ENCODE results near the gene UTF1.

Gene UTF1

DNA sequence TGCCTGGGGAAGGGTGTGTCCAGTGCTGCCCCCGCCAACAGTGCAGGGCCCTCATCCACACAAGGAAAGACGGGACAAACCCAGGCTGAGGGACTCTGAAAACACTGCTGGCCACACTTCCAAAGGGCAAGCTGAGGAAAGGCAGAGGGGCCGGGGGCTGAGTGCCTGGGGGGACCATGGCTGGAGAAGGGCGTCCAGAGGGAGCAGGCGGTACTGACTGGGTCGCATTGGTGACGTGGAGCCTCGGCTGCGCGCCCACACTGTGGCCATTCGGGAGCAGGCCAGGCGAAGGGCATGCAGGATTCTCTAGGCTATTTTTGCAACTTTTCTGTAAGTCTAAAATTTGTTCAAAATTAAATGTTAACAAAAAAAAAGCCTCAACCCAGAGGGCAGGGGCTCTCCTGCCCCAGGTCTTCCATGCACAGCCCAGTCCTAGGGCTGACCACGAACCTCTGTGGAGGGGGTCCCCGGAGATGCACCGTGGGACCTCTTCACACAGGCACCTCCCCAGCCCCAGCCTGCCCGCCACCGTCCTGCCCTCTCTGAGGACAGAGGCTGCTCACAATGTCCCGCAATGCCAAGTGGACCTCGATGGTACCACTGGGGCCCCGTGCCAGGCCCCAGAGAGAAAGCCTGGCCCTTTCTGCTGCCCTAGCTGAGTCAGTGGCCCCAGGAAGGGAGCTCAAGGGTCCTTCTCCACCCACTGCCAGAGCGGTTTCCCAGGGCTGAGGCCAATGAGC is 36.2 kb downstream of the UTF1 start:
- no peak for DNase-seq

DNA sequence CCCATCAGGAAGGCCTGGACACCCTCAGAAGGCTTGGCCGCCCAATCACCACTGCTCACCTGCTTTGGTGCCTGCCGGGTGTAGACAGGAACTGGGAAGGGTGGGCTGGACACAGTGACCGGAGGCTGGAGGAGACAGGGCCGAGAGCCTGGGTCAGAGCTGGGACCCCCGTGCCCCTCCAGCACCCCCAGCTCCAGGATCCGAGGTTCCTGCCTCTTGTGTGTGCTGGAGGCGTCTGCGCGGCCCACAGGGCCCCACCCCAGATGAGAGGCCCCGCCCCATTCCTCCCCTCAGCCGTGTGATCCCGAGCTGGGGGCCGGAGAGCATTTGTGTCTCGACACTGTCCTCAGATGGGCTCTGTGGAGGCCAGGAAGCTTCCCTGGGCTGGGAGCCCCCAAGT is 37.3 kb downstream of the UTF1 start:
- no peak for DNase-seq

DNA sequence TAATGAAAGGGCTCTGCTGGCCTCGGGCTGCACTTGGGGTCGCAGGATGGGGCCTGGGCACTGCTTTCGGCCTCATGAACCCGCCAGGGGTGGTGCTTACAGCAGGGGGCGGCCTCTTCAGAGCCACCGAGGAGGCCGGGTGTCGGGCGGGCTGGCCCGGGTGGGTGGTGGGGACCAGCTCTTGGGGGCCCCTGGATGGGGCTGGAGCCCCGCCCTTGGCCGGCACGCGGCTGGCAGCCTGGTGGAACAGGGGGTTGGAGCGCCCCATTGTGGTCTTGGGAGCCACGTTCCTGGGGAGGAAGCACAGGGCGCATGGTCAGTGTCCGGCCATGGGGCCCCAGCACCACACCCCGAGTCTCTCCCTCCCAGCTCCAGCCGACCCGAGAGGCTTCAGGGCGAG is 37.8 kb downstream of the UTF1 start:
- no peak for DNase-seq

DNA sequence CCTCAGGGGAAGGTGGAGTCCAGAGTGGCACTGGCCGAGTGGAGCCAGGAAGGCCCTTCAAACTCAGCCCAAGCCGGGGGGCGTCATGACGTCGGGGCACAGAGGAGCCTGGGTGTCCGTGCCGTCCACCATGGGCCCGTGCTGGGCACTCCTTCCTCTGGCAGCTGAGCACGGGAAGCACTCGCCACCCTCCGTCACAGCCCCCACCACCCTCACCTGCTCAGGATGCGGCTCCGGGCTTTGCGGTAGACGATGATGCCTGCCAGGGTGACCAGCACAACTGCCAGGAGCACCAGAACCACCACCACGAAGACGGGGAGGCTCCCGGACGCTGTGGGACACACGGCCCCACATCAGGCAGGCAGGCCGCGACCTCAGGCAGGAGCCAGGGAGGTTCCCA is 38.5 kb downstream of the UTF1 start:
- no peak for DNase-seq

DNA sequence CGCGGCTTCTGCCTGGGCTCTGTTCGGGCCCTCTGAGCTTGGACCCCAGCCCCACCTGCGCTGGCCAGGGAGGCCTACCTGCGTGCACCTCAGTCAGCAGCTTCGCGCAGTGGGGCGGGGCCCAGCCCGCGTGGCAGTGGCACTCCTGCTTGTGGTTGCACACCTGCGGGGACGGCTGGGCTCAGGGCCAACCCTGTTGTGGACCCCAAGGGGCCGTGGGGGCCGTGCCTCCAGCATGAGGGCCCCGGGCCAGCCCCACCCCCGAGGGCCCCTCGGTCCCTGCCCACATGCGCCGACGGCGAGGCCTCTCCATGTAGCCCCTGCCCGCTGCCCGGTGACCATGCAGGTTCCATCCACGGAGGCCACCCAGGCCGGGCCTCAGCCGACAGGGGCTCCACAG is 39.4 kb downstream of the UTF1 start:
- no peak for DNase-seq

DNA sequence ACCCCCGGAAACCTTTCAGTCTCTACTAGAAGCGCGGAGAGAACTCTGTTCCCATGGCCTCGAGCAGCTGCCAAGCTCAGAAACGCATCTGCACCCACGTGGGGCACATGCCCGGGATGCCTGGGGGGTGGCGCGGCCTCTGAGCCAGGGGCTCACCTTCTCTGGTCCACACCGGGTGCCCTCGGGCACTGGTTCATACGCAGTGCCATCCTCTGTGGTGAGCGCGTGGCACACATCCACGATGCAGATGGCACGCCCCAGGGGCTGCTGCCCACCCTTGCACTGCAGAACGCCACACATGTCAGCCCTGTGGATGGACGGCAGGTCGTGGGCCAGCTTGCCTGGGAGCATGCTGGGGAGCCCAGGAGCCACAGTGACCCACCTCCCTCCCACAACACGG is 40.2 kb downstream of the UTF1 start:
- DNase-seq = no peak

DNA sequence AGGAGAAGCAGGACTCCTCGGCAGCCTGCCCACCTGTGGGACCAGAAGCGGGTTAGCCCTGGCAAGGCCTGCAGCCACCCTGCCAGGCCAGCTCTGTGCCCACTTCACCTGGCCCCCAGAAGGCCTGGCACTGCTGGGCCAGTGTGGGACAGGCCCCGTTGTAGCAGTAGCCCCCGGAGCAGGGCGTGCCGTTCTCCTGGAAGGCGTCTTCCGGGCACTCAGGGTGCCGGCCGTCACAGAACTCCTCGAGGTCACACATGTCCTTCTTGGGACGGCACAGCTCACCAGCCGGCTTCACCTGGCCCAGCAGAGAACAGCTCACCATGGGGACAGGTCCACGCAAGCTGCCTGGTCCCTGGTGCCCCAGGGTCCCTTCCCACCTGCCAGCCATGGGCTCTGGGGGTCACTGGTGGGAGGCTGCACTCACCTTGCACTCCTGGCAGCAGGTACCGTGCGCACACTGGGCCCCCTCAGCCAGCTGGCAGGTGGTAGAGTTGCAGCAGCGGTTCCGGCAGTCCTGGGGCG is 40.8 kb downstream of the UTF1 start:
- no peak for DNase-seq

DNA sequence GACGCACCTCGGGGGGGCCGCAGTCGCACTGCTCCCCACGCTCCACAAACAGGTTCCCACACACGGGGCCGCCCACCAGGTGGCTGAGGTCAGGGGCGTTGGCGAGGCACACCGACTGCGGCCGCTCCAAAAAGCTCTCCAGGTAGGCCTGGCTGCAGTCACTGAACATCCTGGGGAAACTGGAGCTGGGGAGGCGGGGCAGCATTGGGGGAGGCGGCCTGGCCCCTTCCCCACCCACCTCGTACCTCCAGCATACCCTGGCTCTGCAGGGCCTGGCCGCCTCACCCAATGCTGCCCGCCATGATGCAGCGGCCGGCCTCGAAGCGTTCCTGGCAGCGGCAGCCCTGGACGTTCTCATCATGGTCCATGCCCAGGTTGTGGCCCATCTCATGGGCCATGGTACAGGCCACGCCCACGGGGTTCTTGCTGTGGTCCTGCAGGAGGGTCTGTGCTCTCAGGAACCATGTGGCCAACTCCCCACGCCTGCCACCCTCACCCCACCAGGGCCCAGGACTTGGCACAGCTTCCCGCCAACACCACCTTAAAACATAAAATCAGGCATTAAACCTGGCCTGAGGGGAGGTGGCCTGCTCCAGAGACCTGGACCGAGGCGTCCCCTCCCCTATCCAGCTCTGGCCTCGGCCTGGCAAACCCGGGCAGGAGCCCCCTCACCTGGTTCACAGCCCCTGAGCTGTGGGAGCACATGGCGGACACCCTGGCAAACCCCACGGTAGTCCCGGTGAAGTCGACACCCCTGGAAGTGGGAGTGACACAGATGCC is 41.7 kb downstream of the UTF1 start:
- no peak for DNase-seq

DNA sequence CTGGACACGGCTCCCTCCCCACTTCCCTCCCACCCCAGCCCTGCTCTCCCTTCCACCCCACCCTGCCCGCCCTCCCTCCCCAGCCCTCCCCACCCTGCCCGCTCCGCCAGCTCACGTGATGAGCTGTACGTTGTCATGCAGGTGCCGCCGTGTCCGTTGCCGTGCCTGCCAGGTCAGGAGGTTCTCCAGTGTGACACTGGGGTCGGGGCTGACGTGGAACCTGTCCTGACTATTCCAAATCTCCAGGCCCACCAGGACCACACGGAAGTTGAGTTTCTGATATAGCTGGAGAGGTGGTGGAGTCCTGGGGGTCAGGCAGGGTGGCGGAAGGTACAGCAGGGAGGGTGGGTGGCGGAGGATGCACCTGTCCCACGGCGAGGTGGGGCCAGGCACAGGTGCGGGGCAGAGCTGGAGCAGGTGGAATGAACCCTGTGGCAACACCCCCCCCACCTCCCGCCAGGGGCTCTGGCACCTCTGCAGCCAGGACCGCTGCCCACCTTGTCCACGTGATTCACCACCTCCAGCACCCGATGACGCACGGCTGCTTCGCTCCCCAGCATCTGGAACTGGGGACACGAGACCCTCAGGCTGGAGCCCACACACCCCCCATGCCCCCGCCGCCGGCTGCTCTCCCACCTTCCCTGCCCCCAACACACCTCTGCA is 42.4 kb downstream of the UTF1 start:
- no peak for DNase-seq

DNA sequence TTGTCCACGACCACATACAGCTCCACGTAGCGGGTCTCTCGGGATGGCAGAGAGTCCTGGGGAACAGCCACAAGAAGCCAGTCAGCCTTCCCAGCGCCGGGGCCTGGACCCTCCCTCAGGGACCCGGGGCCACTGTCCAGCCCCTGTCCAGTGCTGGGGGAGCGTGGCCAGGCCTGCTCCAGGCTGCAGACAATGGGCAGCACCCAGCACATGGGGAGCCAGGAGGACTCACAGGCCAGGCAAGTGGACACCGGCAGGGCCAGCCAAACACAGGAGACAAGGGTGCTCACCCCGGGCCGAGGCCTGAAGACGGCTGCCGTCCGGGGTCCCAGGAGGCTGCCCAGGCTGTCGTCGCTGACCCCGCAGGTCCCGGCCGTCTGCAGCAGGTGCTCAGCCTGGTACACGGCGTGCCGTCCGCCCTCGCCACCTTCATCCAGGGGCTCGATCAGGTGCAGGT is 43.0 kb downstream of the UTF1 start:
- no peak for DNase-seq

DNA sequence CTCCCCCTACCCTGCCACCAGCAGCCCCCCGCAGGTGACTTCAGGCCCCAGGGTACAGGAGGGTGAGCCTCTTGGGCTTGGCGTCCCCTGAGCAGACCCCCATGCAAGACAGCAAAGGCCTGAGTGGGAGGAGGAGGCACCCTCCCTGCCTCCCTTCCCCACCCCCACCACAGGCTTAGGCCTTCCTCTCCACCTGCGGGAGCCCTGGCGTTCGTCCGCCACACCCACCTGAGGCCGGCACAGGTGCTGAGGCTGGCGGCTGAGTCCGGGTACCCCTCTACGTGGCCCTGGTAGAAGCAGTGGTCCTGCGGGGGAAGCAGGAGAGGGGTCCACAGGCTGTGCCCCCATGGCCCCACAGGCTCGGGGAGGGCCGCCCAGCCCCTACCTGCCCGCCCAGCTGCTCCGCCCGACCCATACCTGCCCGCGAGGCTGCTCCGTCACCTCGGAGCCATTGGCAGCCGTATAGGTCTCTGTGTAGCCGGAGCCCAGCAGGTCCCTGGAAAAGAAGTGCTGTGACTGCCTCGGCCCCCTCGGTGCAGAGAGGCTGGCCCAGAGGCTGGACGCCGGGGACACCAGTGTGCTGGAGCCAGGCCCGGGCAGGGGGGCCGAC is 43.6 kb downstream of the UTF1 start:
- no peak for DNase-seq

DNA sequence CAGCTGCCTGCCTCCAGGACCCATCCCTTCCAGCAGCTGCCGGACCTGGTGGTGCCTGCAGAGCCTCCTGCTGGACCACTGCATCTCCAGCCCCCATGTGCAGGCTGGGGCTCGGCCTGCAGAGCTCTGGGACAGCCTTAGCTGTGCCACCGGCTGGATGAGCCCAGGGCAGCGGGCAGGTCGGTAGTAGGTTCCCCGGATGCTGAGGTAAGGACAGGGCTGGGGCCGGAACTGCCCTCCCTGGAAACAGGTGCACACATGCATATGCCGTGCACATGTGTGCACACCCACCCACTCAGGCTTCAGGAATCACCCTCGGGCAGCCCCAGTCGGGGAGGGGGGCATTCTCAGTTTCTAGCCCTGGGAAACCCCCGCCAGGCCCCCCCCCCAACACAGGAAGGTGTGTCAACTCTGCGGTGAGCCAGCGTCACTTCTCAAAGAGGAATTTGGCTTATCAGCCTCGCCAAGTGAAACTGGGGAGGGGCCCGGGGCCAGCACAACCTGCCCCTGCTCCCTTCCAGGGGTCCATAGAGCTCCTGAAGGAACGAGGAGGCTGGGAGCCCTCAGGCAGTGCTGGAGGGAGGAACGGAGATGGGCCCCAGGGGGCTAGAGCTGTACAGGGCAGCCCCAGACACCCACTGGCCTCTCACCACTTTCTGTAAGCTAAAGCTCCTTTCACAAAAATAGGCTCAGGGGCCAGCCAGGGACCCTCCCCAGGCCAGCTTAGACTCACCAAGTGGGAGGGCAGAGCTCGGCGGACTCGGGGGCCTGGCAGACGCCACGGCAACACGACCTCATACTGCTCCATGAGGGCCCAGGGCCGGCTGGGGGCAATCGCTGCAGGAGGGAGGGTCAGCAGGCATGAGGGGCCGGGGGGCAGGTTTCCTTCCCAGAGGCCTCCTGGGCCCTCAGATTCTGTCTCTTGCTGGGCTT is 45.0 kb downstream of the UTF1 start:
- DNase-seq = no peak

DNA sequence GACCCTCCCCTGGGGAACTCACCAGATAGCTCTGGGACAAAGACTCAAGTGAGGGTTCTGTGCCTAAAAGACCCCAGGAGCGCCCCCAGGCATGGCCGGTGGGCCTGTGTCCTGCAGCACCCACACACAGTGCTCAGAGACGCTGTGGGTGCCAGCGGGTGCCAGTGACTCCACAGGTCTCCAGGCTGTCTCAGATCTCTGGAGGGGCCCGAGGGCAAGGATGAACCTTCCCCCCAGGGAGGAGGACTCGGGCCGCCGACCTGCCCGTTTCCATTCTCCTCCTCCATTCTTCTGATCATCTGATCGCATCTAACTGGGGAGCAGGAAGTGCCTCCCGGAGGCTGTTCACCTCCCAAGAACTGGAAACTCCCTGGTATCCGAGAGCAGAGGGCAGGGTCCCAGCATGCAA is 45.7 kb downstream of the UTF1 start:
- no peak for DNase-seq

DNA sequence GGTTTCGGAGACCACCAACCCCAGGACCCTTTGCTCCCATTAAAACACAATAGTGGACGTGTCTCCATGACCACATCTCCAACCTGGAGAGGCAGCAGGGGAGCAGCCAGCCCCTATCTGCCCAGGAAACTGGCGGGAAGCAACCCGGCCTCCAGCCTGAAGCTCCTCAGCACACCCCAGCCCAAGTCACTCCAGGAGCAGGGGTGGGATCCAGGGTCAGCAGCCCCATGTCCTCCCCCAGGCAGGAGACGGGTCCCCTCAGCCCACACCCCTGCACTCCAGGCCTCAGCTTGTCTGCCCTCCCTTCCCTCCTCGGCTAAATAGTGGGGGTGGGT is 46.0 kb downstream of the UTF1 start:
- DNase-seq = no peak

DNA sequence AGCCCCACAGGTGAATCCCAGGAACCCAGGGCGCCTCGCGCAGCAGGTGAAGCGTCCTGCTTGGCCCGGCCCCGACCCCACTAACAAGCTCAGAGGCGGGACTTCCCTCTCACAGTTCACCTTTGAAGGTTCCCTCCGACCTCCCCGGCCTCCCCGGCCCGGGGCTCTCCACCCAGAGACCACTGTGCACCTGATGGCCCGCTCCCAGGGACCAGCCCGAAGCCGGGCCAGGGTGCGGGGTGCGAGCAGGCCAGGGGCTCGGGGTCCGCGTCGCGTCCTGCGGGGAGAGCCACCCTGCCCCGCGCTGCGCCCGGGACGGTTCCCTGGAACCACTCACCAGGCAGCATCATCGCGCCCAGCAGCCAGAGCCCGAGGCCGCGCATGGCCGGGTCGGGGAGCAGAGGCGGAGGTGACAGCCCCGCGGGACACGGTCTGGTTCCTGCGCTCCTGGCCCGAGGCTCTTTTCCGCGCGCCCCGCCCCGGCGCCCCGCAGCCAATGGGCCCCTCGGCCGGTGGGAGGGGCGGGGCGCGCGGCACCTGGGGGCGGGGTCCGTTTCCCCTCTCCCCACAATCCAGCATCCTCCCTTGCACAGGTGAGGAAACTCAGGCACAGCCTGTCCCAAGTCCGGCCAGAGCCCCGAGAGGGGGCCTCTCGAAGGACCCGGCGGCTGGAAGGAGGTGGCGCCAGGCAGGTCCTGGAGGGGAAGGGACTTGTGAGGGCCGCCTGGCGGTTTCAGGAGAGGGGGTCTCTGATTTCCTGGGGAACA is 46.6 kb downstream of the UTF1 start, which contains the start of gene ADAM8:
ADAM8 (minus strand) TSS at position 434 of the 767 bp plus-strand sequence; CDS start at position 383, 51 bp downstream.
- no peak for DNase-seq

DNA sequence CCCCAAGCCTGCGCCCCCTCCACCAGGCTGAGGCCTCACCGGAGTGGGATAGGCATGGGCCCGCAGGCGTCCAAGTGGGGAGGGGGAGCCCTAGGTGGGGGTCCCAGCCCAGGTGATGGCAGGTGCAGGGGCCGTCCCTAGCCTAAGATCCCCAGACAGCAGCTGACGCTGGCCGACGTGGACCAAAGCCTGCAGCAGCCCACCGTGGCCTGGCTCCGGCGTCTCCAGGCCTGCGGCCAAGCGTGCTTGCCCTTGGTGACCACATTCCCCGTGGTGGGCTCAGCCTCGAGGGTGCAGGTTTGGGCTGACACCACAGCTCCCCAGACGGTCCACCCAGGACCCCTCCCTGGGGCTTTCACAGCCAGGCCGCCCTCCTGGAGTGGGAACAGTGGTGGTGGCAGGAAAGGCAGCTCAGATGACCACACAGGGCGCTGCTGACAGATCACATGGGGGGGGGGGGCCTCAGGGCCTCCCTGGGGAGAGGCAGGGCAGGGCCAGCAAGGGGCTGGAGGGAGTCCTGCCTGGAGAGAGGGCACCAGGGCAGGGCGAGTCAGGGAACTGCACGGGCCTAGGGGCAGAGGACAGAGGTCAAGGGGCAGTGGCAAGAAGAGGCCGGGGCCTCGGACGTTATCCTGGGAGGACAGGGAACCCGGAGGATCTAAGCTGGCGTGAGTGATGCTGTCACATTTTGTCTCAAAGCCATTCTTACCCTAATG is 47.4 kb downstream of the UTF1 start:
- no peak for DNase-seq

DNA sequence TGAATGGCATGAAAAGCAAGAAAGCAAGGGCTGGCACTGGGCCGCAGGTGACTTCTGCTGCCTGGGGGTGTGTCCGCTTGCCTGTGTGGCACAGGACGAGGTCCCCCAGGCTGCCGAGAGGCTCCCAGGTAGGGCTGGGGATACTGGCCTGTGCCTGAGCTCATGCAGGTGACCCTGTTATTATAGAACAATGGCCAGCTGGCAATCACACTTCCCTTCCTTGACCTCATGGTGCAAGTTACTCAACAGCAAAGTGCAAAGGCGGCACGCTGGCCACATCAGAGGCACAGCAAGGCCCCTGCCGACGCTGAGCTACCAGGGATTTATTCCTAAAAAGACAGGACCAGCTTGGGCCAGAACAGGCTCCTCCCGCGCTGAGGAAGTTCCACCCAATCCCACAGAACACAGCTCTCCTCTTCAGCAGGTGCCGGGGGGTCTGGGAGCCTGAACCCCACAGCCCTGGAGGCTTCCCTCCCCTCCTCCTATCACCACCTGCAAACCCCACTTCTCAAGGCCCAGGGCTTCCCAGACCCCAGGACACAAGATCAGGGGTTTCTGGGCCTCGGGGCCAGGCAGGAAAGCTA is 48.1 kb downstream of the UTF1 start:
- no peak for DNase-seq

DNA sequence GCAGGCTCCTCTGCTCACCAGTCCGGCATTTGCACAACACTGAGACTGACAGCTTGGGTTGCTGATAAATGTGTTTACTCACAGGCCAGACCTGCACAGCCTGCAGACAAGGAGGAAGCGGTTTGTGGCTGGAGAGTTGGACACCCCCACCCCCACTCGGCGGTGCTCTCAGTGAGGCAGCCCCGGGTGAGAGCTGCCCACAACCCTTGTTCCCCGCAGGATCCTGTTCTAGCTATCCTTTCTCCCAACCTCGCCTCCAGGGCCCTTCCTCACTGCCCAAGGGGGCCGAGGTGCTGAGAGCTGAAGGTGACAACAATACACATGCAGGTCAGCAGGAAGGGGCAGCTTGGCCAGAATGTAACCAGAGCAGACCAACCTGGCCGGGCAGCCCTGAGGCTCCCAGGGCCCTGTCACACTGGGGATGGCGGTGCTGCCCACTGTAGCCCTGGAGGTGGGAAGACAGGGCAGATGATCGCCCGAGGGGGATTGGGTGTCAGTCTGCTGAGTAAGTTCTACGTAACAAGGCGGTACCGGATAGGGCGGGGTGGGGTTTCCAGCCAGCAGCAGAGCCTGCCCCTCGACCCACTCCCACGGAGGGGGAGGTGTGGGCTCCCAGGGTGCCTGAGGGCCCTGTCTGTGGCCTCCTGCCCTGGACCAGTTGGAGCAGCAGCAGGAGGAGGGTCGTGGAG is 48.7 kb downstream of the UTF1 start:
- peak; percentile 32 for DNase-seq
